OCI-LY1 (cell line): ENCODE data around the gene KLHL29.

ENCODE experiments used
- CTCF ChIP-seq: fragments of 200-600 bp; sonication (generic), shearing (Covaris generic); IDR thresholded peaks from 2 replicates; pipeline ENCODE4 v1.5.1; 2017; ENCODE audit warnings: mild to moderate bottlenecking, antibody characterized with exemption, low read length, moderate library complexity, mixed read lengths
- EZH2 ChIP-seq: fragments of 200-600 bp; sonication (generic), shearing (Covaris generic); IDR thresholded peaks from 2 replicates; pipeline ENCODE4 v1.8.0; 2017; ENCODE audit warnings: borderline replicate concordance, mixed run types, mild to moderate bottlenecking, antibody characterized with exemption, low read length, moderate library complexity, mixed read lengths

GRCh38 chr2:23503097-23503496 is 118.1 kb downstream of the KLHL29 start:
- TF ChIP-seq CTCF (no peak), EZH2 (no peak)
